NCI-H1417 treated with DMSO at 0.1 percent for 48 hours (cell line): ENCODE results near the gene ATP6V1F.
"Not testable (repeated sequence)": the region's sequence is repeated elsewhere in the genome, so short reads cannot be mapped to it uniquely, and the experiment has no call there.

Source experiments
- DNase-seq: peaks from one replicate; lab custom pipeline; 2025; lab: John Stamatoyannopoulos, UW

The ATP6V1F gene

GRCh38 chr7:128902761-128903585 is 40.3 kb downstream of the ATP6V1F start:
- DNase-seq, result no peak

DNA sequence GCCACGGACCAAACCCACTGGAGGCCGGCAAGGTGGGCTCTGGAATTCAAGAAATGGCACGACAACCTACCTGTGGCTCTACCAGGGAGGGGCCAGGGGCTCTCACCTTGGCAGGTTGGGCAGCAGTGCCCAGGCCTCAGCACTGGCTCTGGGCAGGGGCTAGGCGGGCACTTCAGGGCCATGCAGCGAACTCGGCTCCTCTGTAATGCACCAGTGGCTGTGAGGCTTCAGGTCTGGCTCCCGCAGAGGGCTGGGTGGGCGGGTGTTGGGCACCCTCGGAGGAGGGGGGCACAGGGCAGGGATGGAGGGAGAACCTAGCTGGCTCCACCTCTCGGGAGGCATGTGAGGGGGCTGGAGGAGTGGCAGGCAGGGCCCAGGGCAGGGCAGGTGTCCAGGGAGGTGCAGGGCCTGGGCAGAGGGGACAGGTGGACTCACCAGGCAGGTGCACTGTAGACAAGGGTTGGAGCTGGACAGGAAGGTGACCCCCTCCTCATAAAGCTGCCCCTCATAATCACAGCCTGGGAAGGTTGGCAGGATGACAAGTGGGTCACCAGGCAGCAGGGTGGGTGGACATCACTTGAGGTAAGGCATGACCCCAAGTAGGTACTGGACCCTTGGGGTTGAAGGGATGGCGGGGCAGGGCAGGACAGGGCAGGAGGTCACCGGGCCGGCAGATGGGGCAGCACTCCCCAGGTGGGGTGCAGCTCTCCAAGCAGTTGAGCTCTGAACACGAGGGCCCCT is 41.1 kb downstream of the ATP6V1F start:
- DNase-seq, result no peak

DNA sequence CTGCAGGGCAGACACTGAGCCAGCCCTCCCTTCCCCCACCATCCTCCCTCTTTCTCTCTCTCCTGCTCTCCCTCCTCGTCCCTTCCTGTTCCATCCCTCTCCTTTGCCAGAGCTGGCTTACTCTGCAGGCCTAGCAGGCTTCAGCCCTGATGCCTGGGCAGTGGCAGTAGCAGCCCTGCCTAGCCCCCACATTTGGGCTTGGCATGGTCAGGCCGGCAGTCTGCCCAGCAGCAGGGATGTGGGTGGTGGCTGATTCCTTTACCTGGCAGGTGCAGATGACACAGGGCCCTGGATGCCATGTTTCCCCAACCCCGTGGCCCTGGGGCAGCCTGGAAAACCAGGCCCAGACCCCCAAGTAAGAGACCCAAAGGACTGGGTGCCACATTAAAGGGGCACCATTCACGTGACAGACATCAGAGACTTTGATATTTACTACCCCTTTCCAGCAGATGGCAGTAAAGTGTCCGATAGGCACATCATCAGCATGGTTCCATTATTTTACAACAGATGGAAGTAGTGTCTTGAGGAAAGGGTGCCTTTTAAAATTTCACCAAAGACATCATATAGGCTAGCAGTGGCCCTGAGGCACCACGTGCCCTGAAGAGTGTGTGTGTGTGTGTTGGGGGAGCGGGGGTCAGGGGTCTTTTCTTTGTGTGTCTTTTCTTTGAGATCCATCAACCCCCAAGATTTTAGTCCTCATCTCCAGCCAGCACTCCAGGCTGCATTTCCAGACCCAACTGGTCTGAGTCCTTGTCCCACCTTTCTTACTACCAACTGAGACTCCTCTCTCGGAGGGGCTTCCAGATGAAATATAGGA is 41.9 kb downstream of the ATP6V1F start:
- DNase-seq, result no peak

DNA sequence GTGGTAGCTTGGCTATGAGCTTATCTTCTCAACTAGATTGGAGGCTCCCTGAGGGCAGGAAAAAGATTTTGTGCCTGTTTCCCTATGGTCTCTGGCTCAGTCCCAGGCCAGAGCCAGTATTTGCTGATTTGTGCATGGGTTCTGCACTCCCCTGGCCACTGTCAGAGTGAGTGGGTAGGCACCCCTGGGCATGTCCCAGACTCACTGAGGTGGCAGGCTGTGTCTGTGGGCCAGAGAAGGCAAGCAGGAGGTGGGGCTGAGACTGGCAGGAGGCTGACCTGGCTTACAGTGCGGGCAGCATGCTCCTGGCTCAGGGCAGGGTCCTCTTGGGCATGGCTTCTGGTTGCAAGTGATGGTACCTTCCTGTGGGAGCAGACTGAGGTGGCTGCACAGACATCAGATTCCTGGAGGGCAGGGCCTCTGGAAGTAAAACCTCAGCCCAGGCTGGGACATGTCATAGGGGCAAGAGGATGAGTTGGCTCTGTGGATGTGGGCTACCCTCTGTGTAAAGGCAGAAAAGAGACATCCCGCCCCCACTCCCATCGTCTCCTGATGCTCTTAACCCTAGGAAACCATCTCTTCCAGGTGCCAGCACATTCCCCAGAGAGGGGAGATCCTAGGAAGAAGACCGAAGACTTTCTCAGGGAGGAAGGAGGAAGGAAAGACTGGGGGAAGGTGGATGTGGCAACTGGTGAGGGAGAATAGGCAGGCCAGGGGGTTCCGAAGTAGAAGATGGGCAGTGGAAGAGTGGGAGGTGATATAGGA is 43.5 kb downstream of the ATP6V1F start:
- DNase-seq, result no peak

- DNase-seq, result no peak
These were observed 44.3 kb downstream of the ATP6V1F start for GRCh38 chr7:128906766-128907559.

- DNase-seq, result no peak
These were observed 46.3 kb downstream of the ATP6V1F start for GRCh38 chr7:128908750-128909624.

- DNase-seq, result no peak
These were observed 47.2 kb downstream of the ATP6V1F start for GRCh38 chr7:128909625-128910568.

GRCh38 chr7:128910569-128910945 is 47.9 kb downstream of the ATP6V1F start, which contains the start of gene KCP:
TSS of gene KCP (minus strand) at chr7:128910709. CDS start at chr7:128910676, 33 bp downstream.
- DNase-seq, result no peak

DNA sequence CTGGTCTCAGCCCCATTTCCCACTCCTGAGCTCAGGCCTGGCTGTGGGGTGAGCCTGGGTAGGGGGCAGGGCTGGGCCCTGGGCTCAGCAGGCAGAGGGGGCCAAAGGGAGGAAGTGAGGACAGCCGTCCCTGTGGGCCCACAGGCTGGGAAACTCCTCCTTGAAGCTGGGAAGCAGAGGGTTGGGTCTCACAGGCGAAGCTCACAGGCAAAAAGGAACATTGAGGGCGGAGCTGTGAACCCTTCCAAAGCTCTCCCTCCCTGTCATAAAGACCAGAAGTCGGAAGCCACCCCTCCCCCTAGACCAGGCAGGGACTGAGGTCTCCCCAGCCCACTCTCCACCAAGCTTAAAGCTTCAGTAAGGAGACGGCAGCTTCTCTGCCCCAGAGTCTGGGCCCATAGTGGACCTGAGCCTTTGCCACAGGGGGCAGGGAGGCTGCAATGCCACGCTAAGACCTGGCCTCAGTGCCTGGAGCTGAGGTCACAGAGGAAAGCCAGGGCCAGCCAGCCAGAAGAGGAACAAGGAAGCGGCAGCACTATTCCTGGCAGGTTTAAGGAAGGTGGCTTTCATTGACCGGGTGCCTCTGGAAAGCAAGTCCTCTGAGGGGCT is 48.9 kb downstream of the ATP6V1F start:
- no peak for DNase-seq

GRCh38 chr7:128912281-128912680 is 49.6 kb downstream of the ATP6V1F start:
- DNase-seq, result no peak

DNA sequence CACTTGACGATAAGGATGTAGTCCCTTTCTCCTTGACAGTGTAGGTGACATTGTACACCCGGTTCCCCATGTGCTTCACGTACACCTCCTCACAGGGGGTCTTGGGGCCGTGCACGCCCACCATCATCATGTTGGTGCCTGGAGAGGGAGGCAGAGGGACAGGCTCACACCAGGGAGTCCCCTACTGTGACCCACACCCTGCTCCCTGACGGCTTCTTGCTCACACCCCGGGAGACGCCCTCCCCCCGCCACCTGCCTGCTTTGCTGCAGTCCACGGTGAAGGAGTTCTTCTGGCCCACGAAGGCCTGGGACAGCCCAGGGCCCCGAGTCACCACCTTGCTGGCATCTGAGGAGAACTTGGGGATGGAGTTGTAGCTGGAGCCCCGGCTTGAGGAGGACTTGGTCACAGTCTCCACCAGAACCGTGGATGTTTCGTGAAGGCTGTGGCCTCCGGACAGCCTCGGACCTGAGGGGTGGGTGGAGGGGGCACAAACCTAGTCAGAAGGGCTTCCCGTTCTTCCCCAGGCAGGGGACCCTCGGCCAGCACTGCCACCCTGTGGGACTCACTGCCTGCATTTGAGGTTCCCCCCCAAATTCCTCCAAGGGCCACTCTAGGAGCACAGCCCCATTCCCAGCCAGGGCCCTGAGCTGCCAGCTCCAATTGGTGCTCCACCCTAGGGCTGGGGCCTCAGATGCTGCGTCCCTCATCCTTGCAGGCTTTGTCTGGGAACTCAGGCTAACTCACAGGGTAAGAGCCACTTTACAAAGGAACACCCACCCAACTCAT is 50.2 kb downstream of the ATP6V1F start:
- DNase-seq, result not testable (repeated sequence)

GRCh38 chr7:128913870-128914565 is 51.4 kb downstream of the ATP6V1F start:
- DNase-seq, result no peak

DNA sequence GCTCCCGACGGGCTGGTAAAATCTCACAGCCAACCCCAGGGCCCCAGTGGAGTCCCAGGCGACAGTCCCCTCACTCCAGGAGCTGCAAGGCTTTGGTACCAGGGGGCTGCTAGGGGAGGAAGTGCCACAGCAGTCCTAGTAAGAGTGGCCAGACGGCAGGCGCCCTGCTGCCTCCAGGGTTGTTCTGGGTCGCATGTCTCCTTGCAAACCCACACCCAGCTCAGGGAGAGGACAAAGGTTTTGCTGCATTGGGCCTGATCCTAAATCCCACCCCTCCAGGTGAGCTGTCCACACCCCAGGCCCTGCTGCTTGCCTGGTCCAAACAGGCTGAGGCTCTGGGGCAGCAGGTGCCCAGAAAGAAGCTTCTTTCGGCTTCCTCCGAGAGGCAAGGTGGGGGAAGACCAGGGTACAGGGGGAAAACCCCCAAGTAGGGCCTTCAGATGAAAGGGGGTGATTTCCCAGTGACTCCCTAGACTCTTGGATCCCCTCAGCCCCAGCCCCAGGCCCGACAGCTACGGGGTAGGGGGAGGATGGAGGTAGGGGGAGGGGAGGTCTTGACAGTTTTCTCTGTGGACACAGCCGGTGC is 52.0 kb downstream of the ATP6V1F start:
- no peak for DNase-seq

GRCh38 chr7:128915271-128915819 is 52.7 kb downstream of the ATP6V1F start:
- no peak for DNase-seq
